DND-41 (cell line): ENCODE results near the gene HSDL2.
"Not testable (repeated sequence)": the region's sequence is repeated elsewhere in the genome, so short reads cannot be mapped to it uniquely, and the experiment has no call there.

ENCODE experiments used
- ATAC-seq: fragments of 200-7000 bp; cut with Tn5 transposase; 3 replicates; pipeline ENCODE4 v1.9.1; 2021; ENCODE audit warnings: low read depth; ENCODE audit not compliant: insufficient read depth
- DNase-seq: peaks from one replicate; pipeline ENCODE4 v3.0.0-alpha.2; 2020
- H2AFZ ChIP-seq: 2 replicates; pipeline ENCODE4 v1.6.0; 2012; ENCODE audit warnings: low read depth, low read length
- H3K27ac ChIP-seq: 2 replicates; pipeline ENCODE4 v1.5.1; 2012; ENCODE audit warnings: low read length, inconsistent platforms
- H3K27me3 ChIP-seq: fragments of 200-600 bp; sonication (generic); 2 replicates; pipeline ENCODE4 v1.6.0; 2012; ENCODE audit warnings: low read length, mild to moderate bottlenecking, inconsistent platforms; ENCODE audit not compliant: insufficient read depth, poor library complexity
- H3K36me3 ChIP-seq: 2 replicates; pipeline ENCODE4 v1.5.1; 2012; ENCODE audit warnings: low read length, inconsistent platforms; ENCODE audit not compliant: insufficient read depth
- H3K4me1 ChIP-seq: 2 replicates; pipeline ENCODE4 v1.5.1; 2012; ENCODE audit warnings: mild to moderate bottlenecking, low read length; ENCODE audit not compliant: insufficient read depth
- H3K4me2 ChIP-seq: 2 replicates; pipeline ENCODE4 v1.6.0; 2012; ENCODE audit warnings: mild to moderate bottlenecking, moderate library complexity, low read length, inconsistent platforms; ENCODE audit not compliant: insufficient read depth
- H3K4me3 ChIP-seq, 2 experiments: fragments of 200-600 bp in 1 of 2; shearing (Covaris generic) in 1 of 2; 2 replicates each; pipeline ENCODE4 v1.5.1; 2012 to 2016; ENCODE audit warnings: inconsistent platforms in 2 of 2, low read length in 2 of 2, mild to moderate bottlenecking in 2 of 2, low read depth in 1 of 2, moderate library complexity in 1 of 2
- H3K79me2 ChIP-seq: 2 replicates; pipeline ENCODE4 v1.6.0; 2012; ENCODE audit warnings: low read length, inconsistent platforms; ENCODE audit not compliant: insufficient read depth
- H3K9ac ChIP-seq: 2 replicates; pipeline ENCODE4 v1.6.0; 2012; ENCODE audit warnings: low read depth, mild to moderate bottlenecking, inconsistent platforms, low read length, moderate library complexity
- H3K9me3 ChIP-seq: 2 replicates; pipeline ENCODE4 v1.5.1; 2012; ENCODE audit warnings: low read length, moderate library complexity, mild to moderate bottlenecking, inconsistent platforms; ENCODE audit not compliant: insufficient read depth, severe bottlenecking
- H4K20me1 ChIP-seq: 2 replicates; pipeline ENCODE4 v1.6.0; 2012; ENCODE audit warnings: low read length; ENCODE audit not compliant: insufficient read depth
- CTCF ChIP-seq: IDR thresholded peaks from 2 replicates; pipeline ENCODE4 v1.5.1; 2012; ENCODE audit warnings: borderline replicate concordance, low read length, moderate library complexity, mild to moderate bottlenecking; ENCODE audit not compliant: poor library complexity, severe bottlenecking; ENCODE audit errors: extremely low read depth
- EZH2 ChIP-seq: IDR thresholded peaks from 3 replicates; pipeline ENCODE4 v1.6.1; 2012; ENCODE audit warnings: borderline replicate concordance, low read depth, mild to moderate bottlenecking, moderate library complexity, low read length, inconsistent platforms; ENCODE audit not compliant: severe bottlenecking

The HSDL2 gene

GRCh38 chr9:112366591-112366990 lies 13.3 kb upstream of the HSDL2 start:
- no peak for ATAC-seq
- peak; percentile 8 for DNase-seq
- H3K27ac ChIP-seq = no peak overlapping the region

GRCh38 chr9:112367465-112367864 lies 12.4 kb upstream of the HSDL2 start:
- Histone ChIP-seq H3K4me1 (no peaks in the 10 kb centered on the region), H3K9ac (no peak overlapping the region), H3K4me3 (no peak overlapping the region), H3K79me2 (no peaks in the 10 kb centered on the region), H3K36me3 (no peaks in the 10 kb centered on the region), H3K27me3 (no peaks in the 10 kb centered on the region), H4K20me1 (no peaks in the 10 kb centered on the region), H3K9me3 (peaks cover 4% of the 10 kb centered on the region), H3K4me2 (no peak overlapping the region), H2AFZ (no peak overlapping the region), H3K27ac (no peak overlapping the region)
- ATAC-seq (no peak), DNase-seq (no peak)
- TF ChIP-seq EZH2 = no peak
- no peak for TF ChIP-seq CTCF

More at GRCh38 chr9:112366591-112366990, 13.3 kb upstream of the HSDL2 start:
- no peaks in the 10 kb centered on the region for H3K79me2 ChIP-seq
- no peaks in the 10 kb centered on the region for H3K27me3 ChIP-seq
- no peak overlapping the region for H3K4me3 ChIP-seq
- no peak overlapping the region for H3K9ac ChIP-seq
- H3K4me2 ChIP-seq = no peak overlapping the region
- no peak overlapping the region for H2AFZ ChIP-seq
- no peaks in the 10 kb centered on the region for H3K36me3 ChIP-seq
- peaks cover 4% of the 10 kb centered on the region for H3K9me3 ChIP-seq
- TF ChIP-seq CTCF = peak; percentile 32
- no peak for TF ChIP-seq EZH2
- H3K4me1 ChIP-seq = 0 out of 2 replicates have a peak, but pooled peaks cover 3% of the 10 kb centered on the region
- H4K20me1 ChIP-seq = no peaks in the 10 kb centered on the region

DNA sequence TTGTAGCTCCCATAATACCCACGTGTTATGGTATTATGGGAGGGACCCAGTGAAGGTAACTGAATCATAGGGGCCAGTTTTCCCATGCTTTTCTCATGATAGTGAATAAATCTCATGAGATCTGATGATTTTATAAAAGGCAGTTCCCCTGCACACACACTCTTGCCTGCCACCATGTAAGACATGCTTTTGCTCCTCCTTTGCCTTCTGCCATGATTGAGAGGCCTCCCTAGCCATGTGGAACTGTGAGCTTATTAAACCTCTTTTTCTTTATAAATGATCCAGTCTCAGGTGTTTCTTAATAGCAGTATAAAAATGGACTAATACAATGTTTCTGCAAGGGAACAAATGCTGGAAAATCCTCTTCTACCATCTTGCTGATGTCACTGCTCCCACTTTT lies 10.1 kb upstream of the HSDL2 start:
- no peak overlapping the region for H3K27ac ChIP-seq
- no peaks in the 10 kb centered on the region for H3K79me2 ChIP-seq
- no peak overlapping the region for H3K9ac ChIP-seq
- ATAC-seq = no peak
- H3K27me3 ChIP-seq = no peaks in the 10 kb centered on the region
- H3K4me2 ChIP-seq = no peak overlapping the region
- no peak overlapping the region for H2AFZ ChIP-seq
- TF ChIP-seq CTCF = no peak
- TF ChIP-seq EZH2 = no peak
- H3K4me1 ChIP-seq = no peaks in the 10 kb centered on the region
- H3K4me3 ChIP-seq = no peak overlapping the region
- H3K36me3 ChIP-seq = no peaks in the 10 kb centered on the region
- no peaks in the 10 kb centered on the region for H4K20me1 ChIP-seq
- DNase-seq = no peak
- H3K9me3 ChIP-seq = peaks cover 4% of the 10 kb centered on the region

DNA sequence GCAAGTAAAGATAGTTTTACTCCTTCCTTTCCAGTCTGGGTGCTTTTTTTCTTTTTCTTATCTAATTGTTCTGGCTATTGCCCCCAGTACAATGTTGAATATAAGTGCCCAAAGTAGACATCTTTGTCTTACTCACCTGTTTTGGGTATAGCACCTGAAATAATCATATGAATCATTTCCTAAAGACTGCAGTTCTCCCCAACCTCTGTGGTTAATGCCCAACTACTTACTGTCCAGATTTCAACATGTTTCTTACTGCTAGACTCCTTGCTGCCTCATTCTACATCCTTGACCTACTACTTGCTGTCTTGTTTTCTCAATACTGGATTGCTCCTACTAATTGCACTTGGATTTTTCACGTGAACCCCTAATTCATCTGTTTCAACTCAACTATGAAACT lies 8.8 kb upstream of the HSDL2 start:
- H3K9me3 ChIP-seq = peaks cover 4% of the 10 kb centered on the region

GRCh38 chr9:112373666-112374065 lies 6.2 kb upstream of the HSDL2 start:
- H3K36me3 ChIP-seq, H3K4me2 ChIP-seq, H3K9me3 ChIP-seq, DNase-seq, H3K9ac ChIP-seq, H4K20me1 ChIP-seq, H3K79me2 ChIP-seq, H3K4me3 ChIP-seq, H3K27me3 ChIP-seq, H2AFZ ChIP-seq, ATAC-seq, H3K27ac ChIP-seq: not testable (repeated sequence)
- H3K4me1 ChIP-seq = peaks cover 23% of the 10 kb centered on the region

More for the DNA sequence above, 8.8 kb upstream of the HSDL2 start:
- Histone ChIP-seq H3K9ac (no peak overlapping the region), H4K20me1 (no peaks in the 10 kb centered on the region), H3K4me1 (no peaks in the 10 kb centered on the region), H3K27me3 (no peaks in the 10 kb centered on the region), H3K4me2 (no peak overlapping the region), H3K27ac (no peak overlapping the region), H3K4me3 (no peak overlapping the region), H3K36me3 (no peaks in the 10 kb centered on the region), H2AFZ (no peak overlapping the region), H3K79me2 (no peaks in the 10 kb centered on the region)
- TF ChIP-seq EZH2 (no peak), CTCF (no peak)
- ATAC-seq = no peak
- no peak for DNase-seq
